Testis (tissue), 5 donors: Measurements from ENCODE around the gene ATP13A2. TPM values are rescaled to one million over a fixed set of nuclear protein-coding genes. Genes with fewer than 3 reads are reported as not detected.

ENCODE experiments used
- DNase-seq: peaks from one replicate; pipeline ENCODE4 v3.0.0-alpha.2; 2019
- H3K27ac ChIP-seq, 2 donors: fragments of 200-600 bp; sonication (generic); one replicate each; pipeline ENCODE4 v1.5.1; 2019
- H3K27me3 ChIP-seq: fragments of 200-600 bp; sonication (generic); one replicate; pipeline ENCODE4 v1.5.1; 2019
- H3K36me3 ChIP-seq: fragments of 200-600 bp; sonication (generic); one replicate; pipeline ENCODE4 v1.5.1; 2017; ENCODE audit warnings: low read depth; ENCODE audit errors: missing control alignments
- H3K4me1 ChIP-seq: fragments of 200-600 bp; sonication (generic); one replicate; pipeline ENCODE4 v1.5.1; 2019
- H3K4me3 ChIP-seq, 2 donors: fragments of 200-600 bp; sonication (generic); one replicate each; pipeline ENCODE4 v1.5.1; 2017 to 2019
- H3K9me3 ChIP-seq: fragments of 200-600 bp; sonication (generic); one replicate; pipeline ENCODE4 v1.5.1; 2017
- CTCF ChIP-seq, 3 experiments: fragments of 450-650 bp in 2 of 3; fragments of 200-600 bp in 1 of 3; sonication (generic) in 1 of 3; IDR thresholded peaks; one replicate each; pipeline ENCODE4 v1.5.1; 2016 to 2019; ENCODE audit warnings: antibody characterized with exemption in 3 of 3, mild to moderate bottlenecking in 2 of 3, moderate library complexity in 1 of 3
- POLR2A ChIP-seq: fragments of 450-650 bp; IDR thresholded peaks from one replicate; pipeline ENCODE4 v1.6.1; 2017; ENCODE audit warnings: antibody characterized with exemption, mild to moderate bottlenecking, moderate library complexity
- WGBS, 2 donors: methylation state at CpG; one replicate each; pipeline ENCODE4 v1.1.5; 2018; 5-methylcytosine and 5-hydroxymethylcytosine counted together
- intact Hi-C: fragments of 100-400 bp; cut with DNase I; formaldehyde crosslinking; loops from one replicate; pipeline ENCODE4 v1.15.1; 2023; ENCODE audit warnings: low total_unique reads
- long read RNA-seq, 2 donors: transcript quantifications; one replicate each; lab custom pipeline, GENCODE V29; 2026
- polyA plus RNA-seq: library from polyadenylated mRNA; stranded (reverse); fragments of 350-450 nt; fragmentation: Illumina TruSeq; extraction: RNeasy Lipid Tissue Mini Kit (QIAGEN cat#74804); gene quantifications from one replicate; pipeline ENCODE4 v1.2.3, GENCODE V29; 2014; ENCODE audit warnings: low read depth, low replicate concordance; ENCODE audit not compliant: insufficient read depth
- total RNA-seq, 2 donors: library from RNA; depleted of rRNA; stranded (reverse); fragments of >200 nt; gene quantifications; one replicate each; pipeline ENCODE4 v1.2.3, GENCODE V29; 2016

ATP13A2 gene
- 10 to 100 TPM; 42.4 to 45.6 TPM for total RNA-seq
- polyA plus RNA-seq = 36.9 TPM
- long read RNA-seq, donor 1, partial matches to known transcripts = 11 of 12 reads
- long read RNA-seq, donor 1, other reads (novel, unspliced or antisense) = 0 of 12 reads
- long read RNA-seq, donor 2, partial matches to known transcripts = 0 of 1 reads
- long read RNA-seq, donor 2, other reads (novel, unspliced or antisense) = 0 of 1 reads

- peak within 1 kb of the TSS in 1 of 2 donors; percentile 30 for H3K27ac ChIP-seq
- H3K4me1 ChIP-seq = peaks cover 23% of the 10 kb centered on the region
Measured at GRCh38 chr1:17011439-17012307, at the start of gene ATP13A2. ATP13A2 (minus strand) TSS chr1:17011928; CDS start chr1:17011738, 190 bp downstream.

GRCh38 chr1:17061486-17061885, 49.8 kb upstream of the ATP13A2 start:
- no peak overlapping the region for H3K27ac ChIP-seq
- no peak for TF ChIP-seq CTCF (IDR thresholded peaks at IDR 0.05)
- TF ChIP-seq POLR2A = no peak
- H3K9me3 ChIP-seq = no peaks in the 10 kb centered on the region
- no peaks in the 10 kb centered on the region for H3K36me3 ChIP-seq
- DNase-seq = no peak
- intact Hi-C loops = loop anchor here (5.0 kb wide), 1 partner anchor 176 kb away; no protein-coding TSS in a partner anchor
- no peaks in the 10 kb centered on the region for H3K27me3 ChIP-seq
- no peaks in the 10 kb centered on the region for H3K4me1 ChIP-seq
- WGBS, 2 donors = 85 to 93% methylated on average over 3 of the region's 3 CpGs
- no peak overlapping the region for H3K4me3 ChIP-seq

More at GRCh38 chr1:17011439-17012307, at the start of gene ATP13A2:
- H3K36me3 ChIP-seq = no peaks in the 10 kb centered on the region
- no peaks in the 10 kb centered on the region for H3K9me3 ChIP-seq
- intact Hi-C loops = no loop called here
- DNase-seq = peak; percentile 87
- TF ChIP-seq POLR2A (no peak), CTCF (IDR thresholded peaks at IDR 0.05) (no peak)
- no peaks in the 10 kb centered on the region for H3K27me3 ChIP-seq
- 1 to 2% methylated on average over 31 to 71 of the region's 94 CpGs for WGBS, 2 donors
- peak within 1 kb of the TSS; percentile 71 to 83 for H3K4me3 ChIP-seq

- no peaks in the 10 kb centered on the region for H3K27me3 ChIP-seq
- TF ChIP-seq CTCF (IDR thresholded peaks at IDR 0.05) (no peak), POLR2A (no peak)
- no peak for DNase-seq
- H3K36me3 ChIP-seq = no peaks in the 10 kb centered on the region
- WGBS, 2 donors = 66 to 73% methylated on average over 11 of the region's 11 CpGs
- H3K9me3 ChIP-seq = no peaks in the 10 kb centered on the region
- no peaks in the 10 kb centered on the region for H3K4me1 ChIP-seq
- no peak overlapping the region for H3K27ac ChIP-seq
- no peak overlapping the region for H3K4me3 ChIP-seq
- intact Hi-C loops = loop anchor here (5.0 kb wide), 1 partner anchor 177 kb away; no protein-coding TSS in a partner anchor
Measured at GRCh38 chr1:17060306-17060749, 48.6 kb upstream of the ATP13A2 start.

GRCh38 chr1:17059391-17060305, 47.9 kb upstream of the ATP13A2 start:
- Histone ChIP-seq H3K27ac (no peak overlapping the region), H3K9me3 (no peaks in the 10 kb centered on the region), H3K36me3 (no peaks in the 10 kb centered on the region), H3K4me1 (no peaks in the 10 kb centered on the region), H3K4me3 (no peak overlapping the region), H3K27me3 (no peaks in the 10 kb centered on the region)
- DNase-seq = peak; percentile 80
- 42 to 43% methylated on average over 11 to 12 of the region's 12 CpGs for WGBS, 2 donors
- TF ChIP-seq POLR2A = no peak
- TF ChIP-seq CTCF (IDR thresholded peaks at IDR 0.05) = peak in 2 of 3 experiments; percentile 50 to 52
- intact Hi-C loops = loop anchor here (5.0 kb wide), 1 partner anchor 178 kb away; no protein-coding TSS in a partner anchor
